Measurements from ENCODE around the gene ADAMTS17.

Gene ADAMTS17

DNA sequence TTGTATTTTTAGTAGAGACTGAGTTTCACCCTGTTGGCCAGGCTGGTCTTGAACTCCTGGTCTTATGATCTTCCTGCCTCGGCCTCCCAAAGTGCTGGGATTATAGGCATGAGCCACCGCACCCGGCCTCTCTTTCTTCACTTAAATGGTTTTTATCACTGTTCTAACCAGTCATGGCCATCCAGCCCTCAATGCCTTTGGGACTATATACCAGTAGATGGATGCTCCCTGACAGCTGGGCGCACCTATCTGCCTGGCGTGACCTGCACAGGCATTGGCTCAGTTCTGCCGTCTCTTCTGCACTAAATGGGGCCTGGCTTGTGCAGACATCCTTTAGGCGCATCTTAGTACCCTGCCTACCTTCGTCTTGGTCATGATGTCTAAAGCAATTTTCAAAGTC lies 233.4 kb downstream of the ADAMTS17 start:
- no peak for DNase-seq (ENCODE audit: low read depth)
- TF ChIP-seq, protein P1, sequence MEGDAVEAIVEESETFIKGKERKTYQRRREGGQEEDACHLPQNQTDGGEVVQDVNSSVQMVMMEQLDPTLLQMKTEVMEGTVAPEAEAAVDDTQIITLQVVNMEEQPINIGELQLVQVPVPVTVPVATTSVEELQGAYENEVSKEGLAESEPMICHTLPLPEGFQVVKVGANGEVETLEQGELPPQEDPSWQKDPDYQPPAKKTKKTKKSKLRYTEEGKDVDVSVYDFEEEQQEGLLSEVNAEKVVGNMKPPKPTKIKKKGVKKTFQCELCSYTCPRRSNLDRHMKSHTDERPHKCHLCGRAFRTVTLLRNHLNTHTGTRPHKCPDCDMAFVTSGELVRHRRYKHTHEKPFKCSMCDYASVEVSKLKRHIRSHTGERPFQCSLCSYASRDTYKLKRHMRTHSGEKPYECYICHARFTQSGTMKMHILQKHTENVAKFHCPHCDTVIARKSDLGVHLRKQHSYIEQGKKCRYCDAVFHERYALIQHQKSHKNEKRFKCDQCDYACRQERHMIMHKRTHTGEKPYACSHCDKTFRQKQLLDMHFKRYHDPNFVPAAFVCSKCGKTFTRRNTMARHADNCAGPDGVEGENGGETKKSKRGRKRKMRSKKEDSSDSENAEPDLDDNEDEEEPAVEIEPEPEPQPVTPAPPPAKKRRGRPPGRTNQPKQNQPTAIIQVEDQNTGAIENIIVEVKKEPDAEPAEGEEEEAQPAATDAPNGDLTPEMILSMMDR (IDR thresholded peaks at IDR 0.05; ENCODE audit: control insufficient read depth, extremely low read depth, insufficient read depth): no peak
- H3K4me3 ChIP-seq (ENCODE audit: low read depth, low read length): no peak overlapping the region

DNA sequence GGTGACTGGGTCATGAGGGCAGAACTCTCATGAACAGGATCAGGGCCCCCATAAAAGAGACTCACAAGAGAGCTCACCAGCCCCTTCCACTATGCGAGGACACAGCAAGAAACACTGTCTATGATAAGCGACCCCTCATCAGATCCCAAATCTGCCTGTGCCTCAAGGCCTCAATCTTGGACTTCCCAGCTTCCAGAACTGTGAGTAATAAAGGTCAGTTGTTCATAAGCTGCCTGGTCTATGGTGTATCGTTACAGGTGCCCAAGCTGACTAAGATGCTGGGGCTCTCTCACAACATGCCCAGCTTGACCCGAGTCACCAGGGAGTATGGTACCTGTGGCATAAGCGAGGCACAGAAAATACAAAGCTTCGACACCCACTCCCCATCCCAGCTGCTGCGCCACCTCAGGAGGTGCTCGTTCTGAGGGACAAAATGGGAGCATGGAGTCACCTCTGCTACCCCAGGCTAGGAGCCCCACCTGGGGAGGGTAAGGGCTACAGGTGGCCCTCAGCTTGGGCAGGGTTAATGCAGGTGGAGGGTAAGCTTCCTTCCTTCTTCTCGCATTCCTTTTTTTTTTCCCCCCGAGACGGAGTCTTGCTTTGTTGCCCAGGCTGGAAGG lies 234.1 kb downstream of the ADAMTS17 start:
- H3K4me3 ChIP-seq (ENCODE audit: low read depth, low read length): no peak overlapping the region
- TF ChIP-seq, protein P1 (IDR thresholded peaks at IDR 0.05; ENCODE audit: control insufficient read depth, extremely low read depth, insufficient read depth): no peak
- DNase-seq (ENCODE audit: low read depth): no peak

DNA sequence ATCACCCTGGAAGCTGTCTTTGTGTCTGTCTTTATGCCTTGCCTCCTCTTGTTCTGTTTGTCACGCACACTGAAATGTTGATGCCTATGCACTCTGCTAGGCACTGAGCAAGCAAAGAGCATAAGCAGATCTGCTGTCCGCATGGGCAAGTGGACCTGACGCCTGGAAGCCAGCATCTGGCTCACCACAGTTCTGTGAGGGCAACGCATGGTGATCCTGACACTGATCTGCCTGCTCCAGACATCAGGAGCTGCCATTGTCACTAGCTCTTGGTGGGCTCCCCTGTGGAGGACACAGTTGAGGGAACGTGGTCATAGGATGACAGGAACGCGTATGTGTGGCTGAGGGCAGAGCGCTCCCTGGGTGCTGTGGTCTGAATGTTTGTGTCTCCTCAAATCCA lies 234.6 kb downstream of the ADAMTS17 start:
- TF ChIP-seq, protein P1 (IDR thresholded peaks at IDR 0.05; ENCODE audit: control insufficient read depth, extremely low read depth, insufficient read depth): no peak
- H3K4me3 ChIP-seq (ENCODE audit: low read depth, low read length): no peak overlapping the region
- DNase-seq (ENCODE audit: low read depth): no peak

DNA sequence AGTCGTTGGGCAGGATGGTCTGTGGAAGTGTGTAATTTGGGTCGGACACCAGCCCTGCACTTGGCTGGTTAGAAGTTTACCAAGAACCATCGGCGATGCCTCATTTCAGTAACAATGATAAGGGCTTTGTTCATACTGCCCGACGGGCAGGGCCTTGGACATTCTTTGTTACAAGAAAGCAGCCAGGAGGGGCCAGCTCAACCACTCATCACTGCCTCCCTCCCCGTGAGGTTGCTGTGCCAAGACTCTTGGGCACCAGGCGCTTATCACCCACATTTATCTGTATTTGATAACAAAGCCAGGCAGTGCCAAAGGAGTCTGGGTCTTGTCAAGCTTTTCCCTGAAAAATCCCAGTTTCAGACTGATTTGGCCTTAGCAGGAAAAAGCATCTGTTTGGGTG lies 235.0 kb downstream of the ADAMTS17 start:
- no peak for DNase-seq (ENCODE audit: low read depth)
- no peak overlapping the region for H3K4me3 ChIP-seq (ENCODE audit: low read depth, low read length)
- TF ChIP-seq, protein P1 (IDR thresholded peaks at IDR 0.05; ENCODE audit: control insufficient read depth, extremely low read depth, insufficient read depth): no peak

DNA sequence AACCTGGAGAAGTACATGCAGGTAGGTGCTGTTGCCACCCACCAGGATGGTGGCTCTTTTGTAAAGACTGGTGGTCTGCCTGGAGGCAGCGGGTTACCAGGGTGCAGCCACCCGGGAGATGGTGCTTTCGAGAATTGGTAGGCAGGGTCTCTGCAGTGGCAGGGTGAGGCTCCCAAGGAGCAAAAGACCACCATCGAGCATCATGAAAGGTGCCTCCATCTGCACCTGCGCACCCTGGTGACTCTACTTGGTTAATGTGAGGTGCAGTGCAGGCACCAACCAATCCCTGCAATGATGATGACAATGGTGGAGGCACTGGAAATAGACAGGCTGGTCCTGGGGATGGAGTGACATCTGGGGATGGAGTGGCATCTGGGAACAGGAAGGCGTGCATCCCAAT lies 236.7 kb downstream of the ADAMTS17 start:
- TF ChIP-seq, protein P1 (IDR thresholded peaks at IDR 0.05; ENCODE audit: control insufficient read depth, extremely low read depth, insufficient read depth): no peak
- no peak overlapping the region for H3K4me3 ChIP-seq (ENCODE audit: low read depth, low read length)
- no peak for DNase-seq (ENCODE audit: low read depth)

DNA sequence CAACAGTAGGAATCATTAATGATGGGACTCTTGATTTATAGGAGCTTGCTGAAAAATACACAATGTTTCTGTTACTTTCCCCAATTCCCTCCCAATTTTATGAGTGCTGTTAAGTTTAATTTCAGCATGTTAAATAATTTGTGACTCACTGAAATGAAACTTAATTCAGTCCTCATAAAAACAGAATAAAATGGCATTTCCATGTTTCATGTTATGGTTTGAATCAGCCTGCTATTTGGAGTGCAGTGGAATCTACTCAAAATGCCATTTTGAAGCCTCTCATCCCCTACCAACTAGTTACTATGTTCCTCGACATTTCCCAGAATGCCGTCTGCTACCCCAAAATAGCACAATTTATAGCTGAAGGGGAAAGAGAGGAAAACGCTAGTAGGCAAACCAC lies 237.5 kb downstream of the ADAMTS17 start:
- H3K4me3 ChIP-seq (ENCODE audit: low read depth, low read length): no peak overlapping the region
- no peak for DNase-seq (ENCODE audit: low read depth)
- TF ChIP-seq, protein P1 (IDR thresholded peaks at IDR 0.05; ENCODE audit: control insufficient read depth, extremely low read depth, insufficient read depth): no peak

DNA sequence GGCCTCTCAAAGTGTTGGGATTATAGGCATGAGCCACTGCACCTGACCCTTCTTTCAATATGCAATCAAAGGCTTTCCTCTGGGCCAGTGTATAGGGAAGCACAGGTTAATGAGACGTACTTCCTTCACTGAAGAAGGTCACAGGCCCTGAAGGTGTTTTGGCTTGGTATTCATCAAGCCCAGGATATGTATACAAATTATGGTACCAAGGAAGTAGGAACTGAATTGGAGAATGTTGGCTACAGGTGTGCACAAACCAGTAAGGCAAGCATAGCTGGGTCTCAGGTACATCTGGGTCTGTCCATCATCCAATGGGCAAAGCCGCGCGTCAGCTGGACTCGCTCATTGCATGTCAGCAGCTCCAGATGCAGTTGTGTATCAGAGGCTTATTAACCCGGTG lies 237.9 kb downstream of the ADAMTS17 start:
- peak; percentile 31 for DNase-seq (ENCODE audit: low read depth)
- H3K4me3 ChIP-seq (ENCODE audit: low read depth, low read length): no peak overlapping the region
- TF ChIP-seq, protein P1 (IDR thresholded peaks at IDR 0.05; ENCODE audit: control insufficient read depth, extremely low read depth, insufficient read depth): no peak
